Cardiac fibroblast (primary cell): ENCODE measurements around the gene DGKQ.

Experiments
- DNase-seq, 2 donors: peaks; one replicate each; pipeline versions ENCODE4 v3.0.0 to v3.0.0-alpha.2; 2010; ENCODE audit warnings: low read depth in 2 of 2
- H3K4me3 ChIP-seq, 2 donors: replicated peaks in 1 of 2; 1 replicate in 1 of 2; 2 replicates in 1 of 2; pipeline ENCODE4 v1.5.1; 2011; ENCODE audit warnings: low read depth in 2 of 2, low read length in 2 of 2, mild to moderate bottlenecking in 2 of 2, moderate library complexity in 1 of 2
- TF ChIP-seq, protein P1 (sequence below): IDR thresholded peaks from one replicate; pipeline ENCODE4 v1.5.1; 2011; ENCODE audit warnings: low read depth, mild to moderate bottlenecking, low read length, inconsistent platforms

Gene DGKQ

DNA sequence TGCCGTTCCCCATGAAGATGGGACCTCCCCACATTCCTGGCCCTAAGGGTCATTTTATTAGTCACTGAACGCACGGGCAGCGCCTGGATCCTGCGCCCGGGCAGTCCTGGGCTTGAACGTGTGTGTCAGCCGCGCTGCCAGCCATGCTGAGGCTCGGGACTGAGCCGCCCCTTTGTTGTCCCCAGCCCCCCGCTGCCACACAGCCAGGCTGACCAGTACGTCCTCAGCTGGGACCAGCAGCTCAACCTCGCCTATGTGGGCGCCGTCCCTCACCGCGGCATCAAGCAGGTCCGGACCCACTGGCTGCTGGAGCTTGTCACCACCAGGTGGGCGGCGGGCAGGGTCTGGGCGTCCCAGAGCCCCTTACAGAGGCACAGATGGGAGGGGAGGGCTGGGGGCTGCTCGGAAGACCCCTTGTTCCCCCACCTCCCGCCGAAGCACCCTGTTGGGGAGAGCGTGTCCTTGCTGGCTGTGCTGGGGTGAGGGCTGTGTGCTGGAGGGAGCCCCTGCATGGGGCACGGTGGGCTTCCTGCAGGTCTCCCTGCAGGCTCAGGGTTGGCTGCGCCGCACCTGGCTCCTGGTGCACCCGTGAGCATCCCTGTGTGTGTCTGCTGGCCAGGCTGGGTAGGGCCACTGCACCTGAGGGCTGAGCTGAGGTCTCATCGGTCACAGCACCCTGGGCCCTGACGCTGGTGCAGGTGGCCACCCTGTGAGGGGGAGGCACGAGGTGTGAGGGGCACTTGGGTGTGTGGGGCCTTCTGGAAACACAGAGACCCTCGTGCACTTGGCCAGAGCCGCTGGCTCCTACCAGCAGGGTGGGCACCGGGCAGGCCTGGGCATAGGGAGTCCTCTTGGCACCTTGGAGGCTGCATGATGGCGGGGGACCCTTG is 14.5 kb upstream of the DGKQ start:
- DNase-seq: peak; percentile 42 to 61
- TF ChIP-seq, protein P1, sequence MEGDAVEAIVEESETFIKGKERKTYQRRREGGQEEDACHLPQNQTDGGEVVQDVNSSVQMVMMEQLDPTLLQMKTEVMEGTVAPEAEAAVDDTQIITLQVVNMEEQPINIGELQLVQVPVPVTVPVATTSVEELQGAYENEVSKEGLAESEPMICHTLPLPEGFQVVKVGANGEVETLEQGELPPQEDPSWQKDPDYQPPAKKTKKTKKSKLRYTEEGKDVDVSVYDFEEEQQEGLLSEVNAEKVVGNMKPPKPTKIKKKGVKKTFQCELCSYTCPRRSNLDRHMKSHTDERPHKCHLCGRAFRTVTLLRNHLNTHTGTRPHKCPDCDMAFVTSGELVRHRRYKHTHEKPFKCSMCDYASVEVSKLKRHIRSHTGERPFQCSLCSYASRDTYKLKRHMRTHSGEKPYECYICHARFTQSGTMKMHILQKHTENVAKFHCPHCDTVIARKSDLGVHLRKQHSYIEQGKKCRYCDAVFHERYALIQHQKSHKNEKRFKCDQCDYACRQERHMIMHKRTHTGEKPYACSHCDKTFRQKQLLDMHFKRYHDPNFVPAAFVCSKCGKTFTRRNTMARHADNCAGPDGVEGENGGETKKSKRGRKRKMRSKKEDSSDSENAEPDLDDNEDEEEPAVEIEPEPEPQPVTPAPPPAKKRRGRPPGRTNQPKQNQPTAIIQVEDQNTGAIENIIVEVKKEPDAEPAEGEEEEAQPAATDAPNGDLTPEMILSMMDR: no peak
- H3K4me3 ChIP-seq: peak overlapping the region; percentile 63 to 66

GRCh38 chr4:986879-987623 is 13.7 kb upstream of the DGKQ start, which contains the start of gene IDUA:
IDUA (plus strand) TSS chr4:987044; CDS start chr4:987085, 41 bp downstream.
- DNase-seq: peak; percentile 44 to 72
- peak within 1 kb of the TSS; percentile 63 to 66 for H3K4me3 ChIP-seq
- TF ChIP-seq, protein P1: peak; percentile 28

DNA sequence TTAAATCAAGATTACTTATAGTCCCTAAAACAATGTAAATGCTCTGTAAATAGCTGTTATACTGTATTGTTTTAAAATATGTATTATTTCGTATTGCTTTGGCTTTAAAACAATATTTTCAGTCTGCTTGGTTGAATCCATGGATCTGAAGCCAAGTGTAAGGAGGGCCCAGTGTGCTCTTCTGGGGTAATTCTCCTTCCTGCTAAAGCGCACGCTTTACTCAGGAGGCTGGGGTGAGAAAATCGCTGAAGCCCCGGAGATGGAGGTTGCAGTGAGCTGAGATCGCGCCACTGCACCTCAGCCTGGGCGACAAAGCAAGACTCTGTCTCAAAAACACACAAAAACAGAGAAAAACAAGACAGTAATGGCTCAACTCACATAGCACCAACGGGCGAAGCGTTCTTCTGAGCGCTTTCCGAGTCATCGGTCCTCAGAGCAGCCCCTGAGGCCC is 13.1 kb upstream of the DGKQ start:
- TF ChIP-seq, protein P1: no peak
- peak overlapping the region; percentile 63 to 66 for H3K4me3 ChIP-seq
- DNase-seq: peak; percentile 20 to 39

DNA sequence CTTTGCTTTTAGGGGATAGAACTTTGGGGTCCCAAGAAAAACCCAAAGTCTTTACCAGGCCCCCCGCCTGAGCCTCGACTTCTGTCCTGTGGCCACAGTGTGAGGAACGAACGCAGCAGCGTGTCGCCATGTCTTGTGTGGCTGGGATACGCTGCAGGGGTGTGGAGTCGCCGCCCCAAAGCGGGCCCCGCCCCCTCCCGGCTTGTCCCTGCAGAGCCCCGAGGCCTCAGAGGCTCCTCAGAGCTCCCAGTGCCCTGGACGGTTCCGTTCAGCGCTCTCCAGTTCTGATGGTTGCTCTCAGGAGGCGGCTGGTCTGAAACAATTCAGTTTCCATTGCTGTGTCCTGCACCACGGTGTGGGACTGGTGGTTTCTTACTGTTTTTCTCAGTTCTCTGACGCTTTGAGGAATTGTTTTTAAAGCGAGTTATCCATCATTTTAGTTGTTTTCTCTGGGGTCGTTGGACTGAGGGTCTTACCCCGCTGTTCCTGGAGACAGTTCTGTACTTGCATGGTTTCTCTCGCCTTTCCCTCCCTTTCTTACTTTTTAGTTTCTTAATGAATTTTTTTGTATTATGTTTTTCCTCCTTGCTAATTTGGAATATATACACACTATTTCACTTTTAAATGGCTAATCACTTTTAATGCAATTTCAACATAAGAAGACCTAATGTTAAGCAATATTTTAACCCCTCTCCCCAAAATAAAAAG is 11.9 kb upstream of the DGKQ start:
- peak overlapping the region in 1 of 2 donors; percentile 14 for H3K4me3 ChIP-seq
- TF ChIP-seq, protein P1: no peak
- DNase-seq: peak; percentile 9 to 33

- H3K4me3 ChIP-seq: no peak overlapping the region
- TF ChIP-seq, protein P1: no peak
- no peak for DNase-seq
These were observed 11.1 kb upstream of the DGKQ start for GRCh38 chr4:984336-985054.

GRCh38 chr4:982814-983213 is 9.4 kb upstream of the DGKQ start:
- H3K4me3 ChIP-seq: no peak overlapping the region
- TF ChIP-seq, protein P1: no peak

More at GRCh38 chr4:982814-983213, 9.4 kb upstream of the DGKQ start:
- no peak for DNase-seq
